ENCODE measurements around the gene ANKRD13B. TPM values are rescaled to one million over a fixed set of nuclear protein-coding genes. Genes with fewer than 3 reads are reported as not detected.

The ANKRD13B gene
- total RNA-seq, 1 donor from 2014 or later = 9.4 TPM

DNA sequence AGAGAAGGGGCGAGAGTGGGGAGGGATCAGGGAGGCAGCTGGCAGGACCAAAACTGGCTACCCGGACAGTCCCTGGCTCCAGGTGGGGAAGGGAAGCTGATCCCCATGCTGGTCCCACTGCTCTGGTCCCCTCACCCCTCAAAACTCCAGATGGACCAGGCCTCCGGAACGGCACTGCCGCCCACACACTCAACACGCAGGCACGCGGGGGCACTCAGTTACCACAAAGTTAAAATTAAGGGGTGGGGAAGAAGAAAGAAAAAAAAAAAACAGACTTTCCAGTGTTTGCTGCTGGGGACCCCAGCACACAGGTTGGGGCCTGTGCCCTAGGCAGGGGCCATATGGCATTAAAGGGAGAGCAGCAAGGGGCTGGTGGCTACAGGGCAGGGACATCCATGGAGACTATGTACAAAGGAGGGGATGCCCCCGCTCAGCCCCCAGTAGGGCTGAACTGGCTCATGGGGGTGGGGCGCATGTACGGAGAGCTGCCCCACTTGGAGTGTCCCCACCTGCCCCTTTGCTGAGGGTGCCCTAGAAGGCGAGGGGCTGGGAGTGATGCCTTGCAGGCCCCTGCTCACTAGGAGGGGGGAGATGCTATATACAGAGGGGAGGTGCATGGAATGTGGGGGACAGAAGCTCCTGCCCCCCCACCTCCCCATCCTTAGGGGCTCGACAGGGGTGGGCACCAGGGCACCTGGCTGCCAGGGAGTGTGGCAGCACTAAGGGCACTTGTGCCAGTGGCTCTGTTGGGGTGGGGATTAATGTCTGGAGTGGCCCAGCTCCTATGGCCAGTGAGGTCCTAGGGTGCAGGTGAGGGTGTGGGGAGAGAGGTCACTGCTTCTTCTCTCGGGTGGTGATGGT is 18.8 kb upstream of the ANKRD13B start:
- H3K4me1 ChIP-seq (ENCODE audit: control insufficient read depth in 3 of 3, insufficient read depth in 3 of 3, low read length in 3 of 3) = peaks cover 18 to 31% (median 26%) of the 10 kb centered on the region in 3 donors
- H3K9me3 ChIP-seq (ENCODE audit: control insufficient read depth in 3 of 3, low read length in 3 of 3) = no peaks in the 10 kb centered on the region
- no peak overlapping the region for H3K9ac ChIP-seq (ENCODE audit: low read depth in 1 of 3, low read length in 3 of 3)
- no peak overlapping the region for H3K4me3 ChIP-seq (ENCODE audit: low read length in 3 of 3)
- H3K27ac ChIP-seq (ENCODE audit: low read depth, low read length) = no peak overlapping the region
- H3K27me3 ChIP-seq (ENCODE audit: control insufficient read depth in 3 of 3, insufficient read depth in 3 of 3, low read length in 3 of 3) = no peaks in the 10 kb centered on the region
- peaks cover 42 to 51% (median 48%) of the 10 kb centered on the region in 3 donors for H3K36me3 ChIP-seq (ENCODE audit: control insufficient read depth in 3 of 3, insufficient read depth in 3 of 3, low read length in 3 of 3)

DNA sequence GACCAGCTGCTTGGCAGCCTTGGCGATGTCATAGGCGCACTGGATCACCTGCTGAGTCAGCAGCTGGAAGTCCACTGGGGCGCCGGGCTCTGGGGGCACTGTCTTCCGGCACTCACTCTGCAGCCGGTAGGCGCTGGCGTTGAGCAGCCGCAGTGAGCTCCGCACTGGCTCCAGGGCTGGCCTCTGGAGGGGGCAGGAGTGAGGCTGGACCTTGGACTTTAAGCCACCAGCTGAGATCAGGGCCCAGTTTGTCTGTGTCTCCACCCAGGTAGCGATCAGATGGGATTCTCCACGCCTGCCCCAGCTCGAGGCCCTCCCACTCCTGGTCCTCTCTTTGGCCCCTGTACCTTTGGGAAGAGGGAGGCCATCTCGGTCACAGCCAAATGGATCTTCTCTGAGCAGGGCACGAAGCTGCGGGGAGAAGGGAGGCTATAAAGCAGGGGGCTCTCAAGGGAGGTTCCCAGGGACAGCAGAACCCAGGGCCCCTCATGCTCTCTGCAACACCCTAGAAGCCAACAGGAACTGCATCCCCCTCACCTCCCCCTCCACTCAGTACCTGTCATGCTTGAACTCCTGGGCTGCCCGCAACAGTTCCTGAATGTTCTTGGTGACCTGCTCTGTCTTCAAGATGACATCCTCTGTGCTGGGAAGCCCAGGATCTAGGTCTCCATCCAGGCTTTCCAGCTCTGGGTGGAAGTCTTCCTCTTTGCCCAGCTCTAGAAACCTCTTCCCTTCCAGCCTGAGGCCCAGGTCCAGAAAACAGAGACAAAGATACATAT is 18.0 kb upstream of the ANKRD13B start:
- Histone ChIP-seq H3K36me3 (ENCODE audit: control insufficient read depth in 3 of 3, insufficient read depth in 3 of 3, low read length in 3 of 3) (peaks cover 43 to 57% (median 57%) of the 10 kb centered on the region in 3 donors), H3K9ac (ENCODE audit: low read depth in 1 of 3, low read length in 3 of 3) (no peak overlapping the region)

DNA sequence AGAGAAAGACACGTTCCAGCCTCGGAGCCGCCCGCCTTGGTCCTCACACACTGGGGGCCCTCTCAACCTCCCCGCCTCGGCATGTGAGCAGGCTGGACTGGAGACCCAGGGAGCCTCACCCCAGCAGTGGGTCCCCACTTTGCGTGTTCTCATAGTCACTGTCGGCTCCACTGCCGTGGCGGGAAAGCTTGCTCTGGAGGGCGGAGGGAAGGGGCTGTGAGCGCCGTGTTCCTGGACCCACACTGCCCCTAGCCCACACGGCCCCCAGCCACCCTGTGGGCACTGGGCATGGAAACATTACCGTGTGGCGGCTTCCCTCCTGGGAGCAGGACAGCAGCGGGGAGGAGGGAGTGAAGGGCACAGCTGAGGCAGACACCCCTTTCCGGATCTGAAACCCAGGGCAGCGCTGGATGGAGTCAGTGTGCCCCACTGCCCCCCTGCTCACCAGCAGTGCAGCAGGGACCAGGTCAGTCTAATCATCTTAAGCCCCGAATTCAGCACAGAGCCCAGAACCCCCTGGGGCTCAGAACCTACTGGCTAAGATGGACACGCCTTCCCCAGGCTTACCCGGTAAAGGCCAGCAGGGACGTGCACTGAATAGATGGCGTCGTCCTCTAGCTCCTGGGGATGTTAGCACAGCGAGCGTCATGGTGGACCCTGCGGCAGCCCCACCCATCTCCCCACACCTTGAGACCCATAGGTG is 17.3 kb upstream of the ANKRD13B start:
- Histone ChIP-seq H3K27me3 (ENCODE audit: control insufficient read depth in 3 of 3, insufficient read depth in 3 of 3, low read length in 3 of 3) (no peaks in the 10 kb centered on the region), H3K36me3 (ENCODE audit: control insufficient read depth in 3 of 3, insufficient read depth in 3 of 3, low read length in 3 of 3) (peaks cover 44 to 60% (median 59%) of the 10 kb centered on the region in 3 donors), H3K9ac (ENCODE audit: low read depth in 1 of 3, low read length in 3 of 3) (no peak overlapping the region), H3K9me3 (ENCODE audit: control insufficient read depth in 3 of 3, low read length in 3 of 3) (no peaks in the 10 kb centered on the region), H3K27ac (ENCODE audit: low read depth, low read length) (no peak overlapping the region), H3K4me3 (ENCODE audit: low read length in 3 of 3) (no peak overlapping the region), H3K4me1 (ENCODE audit: control insufficient read depth in 3 of 3, insufficient read depth in 3 of 3, low read length in 3 of 3) (peaks cover 17 to 30% (median 23%) of the 10 kb centered on the region in 3 donors)

More for the DNA sequence above, 18.0 kb upstream of the ANKRD13B start:
- H3K27me3 ChIP-seq (ENCODE audit: control insufficient read depth in 3 of 3, insufficient read depth in 3 of 3, low read length in 3 of 3) = no peaks in the 10 kb centered on the region
- H3K4me1 ChIP-seq (ENCODE audit: control insufficient read depth in 3 of 3, insufficient read depth in 3 of 3, low read length in 3 of 3) = peaks cover 13 to 27% (median 19%) of the 10 kb centered on the region in 3 donors
- H3K27ac ChIP-seq (ENCODE audit: low read depth, low read length) = no peak overlapping the region
- H3K9me3 ChIP-seq (ENCODE audit: control insufficient read depth in 3 of 3, low read length in 3 of 3) = no peaks in the 10 kb centered on the region
- no peak overlapping the region for H3K4me3 ChIP-seq (ENCODE audit: low read length in 3 of 3)

DNA sequence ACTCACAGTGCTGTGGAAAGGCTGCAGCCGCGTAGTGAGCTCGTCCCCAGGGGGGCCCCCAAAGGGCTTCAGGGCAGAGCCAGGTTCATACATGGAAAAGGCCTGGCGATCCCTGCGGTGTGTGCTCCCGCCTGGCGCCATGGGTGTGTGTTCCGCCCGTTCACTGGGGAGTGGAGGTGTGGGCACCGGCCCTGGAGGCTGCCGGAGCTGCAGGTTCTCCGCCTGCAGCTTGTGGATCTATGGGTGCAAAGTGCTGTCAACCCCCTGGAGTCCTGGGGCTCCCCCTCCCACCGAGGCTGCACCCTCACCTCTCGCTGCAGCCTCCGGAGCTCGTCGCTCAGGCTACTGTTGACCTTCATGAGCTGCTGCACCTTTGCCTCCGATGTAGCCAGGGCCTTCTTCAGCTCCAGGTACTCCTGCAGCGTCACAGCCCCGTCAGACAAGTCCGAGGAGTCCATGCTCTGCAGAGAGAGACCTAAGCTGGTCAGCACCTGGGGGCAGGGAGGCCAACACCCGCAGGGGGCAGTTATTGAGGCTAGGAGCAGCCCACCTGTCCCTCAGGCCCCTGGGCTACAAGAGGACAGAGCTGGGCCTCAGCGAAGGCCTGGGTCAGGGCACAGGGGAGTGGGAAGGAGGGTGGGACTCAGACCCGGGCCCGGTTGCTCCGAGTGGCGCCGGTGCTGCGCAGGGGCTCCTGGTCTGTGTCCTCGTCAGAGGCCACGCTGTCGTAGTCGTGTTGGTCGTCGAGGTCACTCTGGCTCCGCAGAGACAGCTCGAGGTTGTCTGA is 16.5 kb upstream of the ANKRD13B start:
- no peaks in the 10 kb centered on the region for H3K27me3 ChIP-seq (ENCODE audit: control insufficient read depth in 3 of 3, insufficient read depth in 3 of 3, low read length in 3 of 3)
- no peak overlapping the region for H3K9ac ChIP-seq (ENCODE audit: low read depth in 1 of 3, low read length in 3 of 3)
- H3K36me3 ChIP-seq (ENCODE audit: control insufficient read depth in 3 of 3, insufficient read depth in 3 of 3, low read length in 3 of 3) = peaks cover 49 to 60% (median 59%) of the 10 kb centered on the region in 3 donors
- H3K4me1 ChIP-seq (ENCODE audit: control insufficient read depth in 3 of 3, insufficient read depth in 3 of 3, low read length in 3 of 3) = peaks cover 14 to 34% (median 21%) of the 10 kb centered on the region in 3 donors
- H3K4me3 ChIP-seq (ENCODE audit: low read length in 3 of 3) = no peak overlapping the region
- H3K9me3 ChIP-seq (ENCODE audit: control insufficient read depth in 3 of 3, low read length in 3 of 3) = no peaks in the 10 kb centered on the region
- no peak overlapping the region for H3K27ac ChIP-seq (ENCODE audit: low read depth, low read length)

DNA sequence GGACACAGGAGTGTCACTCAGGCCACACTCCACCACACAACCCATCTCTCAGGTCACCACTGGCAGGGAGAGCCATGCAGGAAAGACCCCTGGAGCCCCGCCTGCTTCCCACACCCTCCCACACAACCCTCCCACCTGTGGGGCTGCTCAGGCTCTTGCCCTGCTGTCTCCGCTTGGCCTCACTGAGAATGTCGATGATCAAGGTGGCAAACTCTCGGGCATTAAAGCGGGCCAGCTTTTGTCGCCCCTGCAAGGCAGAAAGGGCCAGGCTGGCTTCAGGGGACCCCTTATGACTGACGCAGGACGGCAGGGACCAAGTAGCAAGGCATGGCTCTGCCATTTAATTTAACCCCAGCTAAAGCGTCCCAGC is 15.9 kb upstream of the ANKRD13B start:
- H3K4me1 ChIP-seq (ENCODE audit: control insufficient read depth in 3 of 3, insufficient read depth in 3 of 3, low read length in 3 of 3) = peaks cover 11 to 34% (median 19%) of the 10 kb centered on the region in 3 donors
- H3K9ac ChIP-seq (ENCODE audit: low read depth in 1 of 3, low read length in 3 of 3) = no peak overlapping the region

DNA sequence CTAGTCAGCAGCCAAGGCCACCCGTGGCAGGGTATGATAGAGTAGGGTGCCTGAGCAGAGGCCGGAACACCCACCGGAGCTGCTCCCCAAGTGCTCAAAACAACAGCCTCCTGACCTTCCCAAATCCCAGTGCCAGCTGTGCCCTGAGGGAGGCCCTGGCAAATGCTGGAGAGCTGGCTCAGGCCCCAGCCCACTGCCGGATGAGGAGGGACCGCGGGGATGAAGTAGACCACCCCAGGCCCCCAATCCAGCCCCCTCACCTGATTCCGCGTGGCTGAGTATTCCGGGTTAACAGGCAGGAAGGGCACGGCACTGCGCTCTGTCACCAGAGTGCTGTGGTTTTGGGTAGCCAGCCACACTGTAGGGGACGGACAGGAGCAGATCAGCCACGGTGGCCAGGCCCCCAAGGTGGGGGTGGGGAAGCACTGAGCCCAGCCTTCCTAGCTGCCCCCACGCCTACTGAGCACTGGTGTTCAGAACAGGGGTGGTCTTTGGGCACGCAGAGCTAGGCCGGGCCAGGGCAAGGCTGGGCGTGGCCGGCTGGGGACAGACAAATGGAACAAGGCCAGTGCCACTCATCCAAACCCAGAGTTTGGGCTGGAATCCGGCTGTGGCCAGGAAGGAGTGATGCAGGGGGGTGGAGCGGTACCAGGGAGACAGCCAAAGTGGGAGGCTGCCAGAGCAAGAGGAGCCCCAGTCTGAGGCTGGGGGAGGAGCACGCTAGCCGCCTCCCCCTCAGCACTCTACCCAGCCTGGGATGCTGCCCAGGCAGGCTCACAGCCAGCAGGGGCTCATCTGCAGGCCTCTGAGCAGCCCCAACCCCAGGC is 15.3 kb upstream of the ANKRD13B start:
- peaks cover 57 to 67% (median 62%) of the 10 kb centered on the region in 3 donors for H3K36me3 ChIP-seq (ENCODE audit: control insufficient read depth in 3 of 3, insufficient read depth in 3 of 3, low read length in 3 of 3)
- peaks cover 11 to 32% (median 18%) of the 10 kb centered on the region in 3 donors for H3K4me1 ChIP-seq (ENCODE audit: control insufficient read depth in 3 of 3, insufficient read depth in 3 of 3, low read length in 3 of 3)
- H3K4me3 ChIP-seq (ENCODE audit: low read length in 3 of 3) = no peak overlapping the region
- no peaks in the 10 kb centered on the region for H3K27me3 ChIP-seq (ENCODE audit: control insufficient read depth in 3 of 3, insufficient read depth in 3 of 3, low read length in 3 of 3)
- no peak overlapping the region for H3K27ac ChIP-seq (ENCODE audit: low read depth, low read length)
- H3K9ac ChIP-seq (ENCODE audit: low read depth in 1 of 3, low read length in 3 of 3) = no peak overlapping the region
- H3K9me3 ChIP-seq (ENCODE audit: control insufficient read depth in 3 of 3, low read length in 3 of 3) = no peaks in the 10 kb centered on the region

More for the DNA sequence above, 15.9 kb upstream of the ANKRD13B start:
- H3K27ac ChIP-seq (ENCODE audit: low read depth, low read length) = no peak overlapping the region
- no peaks in the 10 kb centered on the region for H3K27me3 ChIP-seq (ENCODE audit: control insufficient read depth in 3 of 3, insufficient read depth in 3 of 3, low read length in 3 of 3)
- H3K9me3 ChIP-seq (ENCODE audit: control insufficient read depth in 3 of 3, low read length in 3 of 3) = no peaks in the 10 kb centered on the region
- H3K4me3 ChIP-seq (ENCODE audit: low read length in 3 of 3) = no peak overlapping the region
- H3K36me3 ChIP-seq (ENCODE audit: control insufficient read depth in 3 of 3, insufficient read depth in 3 of 3, low read length in 3 of 3) = peaks cover 51 to 63% (median 60%) of the 10 kb centered on the region in 3 donors

DNA sequence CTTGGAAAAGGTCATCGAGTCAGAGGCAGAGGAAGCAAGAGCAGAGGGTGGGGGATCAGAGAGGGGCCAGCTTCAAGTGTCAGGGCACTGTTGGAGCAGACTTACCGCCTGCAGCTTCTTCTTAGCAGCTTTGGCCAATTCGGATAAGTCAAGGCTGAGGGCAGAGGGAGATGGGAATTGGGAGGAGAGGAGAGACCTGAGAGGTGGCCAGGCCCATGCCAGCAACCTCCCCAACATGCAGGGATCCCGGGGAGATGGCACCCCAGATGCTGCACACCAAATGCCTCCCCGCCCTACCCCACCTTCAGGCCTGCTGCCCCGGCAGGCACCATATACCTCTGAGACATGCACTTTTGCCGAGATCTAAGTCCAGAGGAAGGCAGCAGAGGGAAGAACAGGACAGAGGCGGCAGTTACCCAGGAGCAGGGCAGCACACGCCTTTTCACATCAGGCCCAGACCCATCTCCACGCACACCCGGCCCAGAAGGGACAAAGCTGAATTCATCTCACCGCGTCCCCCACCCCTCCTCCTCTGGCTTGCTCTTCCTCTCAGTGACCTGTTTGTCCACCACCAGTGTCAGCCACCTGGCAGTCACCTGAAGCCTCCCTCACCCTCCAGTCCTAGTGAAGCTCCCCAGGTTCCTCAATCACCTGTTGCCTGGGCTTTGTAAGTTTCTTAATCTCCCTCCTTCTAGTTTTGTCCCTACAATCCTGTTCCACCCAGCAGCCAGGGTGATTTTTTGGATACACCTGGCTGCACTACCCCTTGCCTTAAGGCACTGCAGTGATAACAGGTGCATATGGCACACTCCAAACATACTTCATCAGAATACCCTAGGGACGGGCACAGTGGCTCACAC is 14.1 kb upstream of the ANKRD13B start:
- no peaks in the 10 kb centered on the region for H3K9me3 ChIP-seq (ENCODE audit: control insufficient read depth in 3 of 3, low read length in 3 of 3)
- H3K4me3 ChIP-seq (ENCODE audit: low read length in 3 of 3) = no peak overlapping the region
- peaks cover 60 to 67% (median 63%) of the 10 kb centered on the region in 3 donors for H3K36me3 ChIP-seq (ENCODE audit: control insufficient read depth in 3 of 3, insufficient read depth in 3 of 3, low read length in 3 of 3)
- no peak overlapping the region for H3K9ac ChIP-seq (ENCODE audit: low read depth in 1 of 3, low read length in 3 of 3)
- no peaks in the 10 kb centered on the region for H3K27me3 ChIP-seq (ENCODE audit: control insufficient read depth in 3 of 3, insufficient read depth in 3 of 3, low read length in 3 of 3)
- peaks cover 21 to 37% (median 26%) of the 10 kb centered on the region in 3 donors for H3K4me1 ChIP-seq (ENCODE audit: control insufficient read depth in 3 of 3, insufficient read depth in 3 of 3, low read length in 3 of 3)
- H3K27ac ChIP-seq (ENCODE audit: low read depth, low read length) = no peak overlapping the region
